HG02642 (cell line): ENCODE measurements around the gene TXNRD2.

Source experiments
- ATAC-seq: cut with Tn5 transposase; IDR thresholded peaks from one replicate; pipeline ENCODE4 v1.9.1; 2021; ENCODE audit warnings: mild to moderate bottlenecking; ENCODE audit not compliant: unreplicated experiment, poor library complexity

TXNRD2 gene

GRCh38 chr22:19853058-19853878 is 88.3 kb downstream of the TXNRD2 start:
- no peak for ATAC-seq

GRCh38 chr22:19852177-19852781 is 89.3 kb downstream of the TXNRD2 start:
- no peak for ATAC-seq

- ATAC-seq = no peak
These were observed 90.1 kb downstream of the TXNRD2 start for GRCh38 chr22:19851291-19852176.

GRCh38 chr22:19850763-19851109 is 90.9 kb downstream of the TXNRD2 start:
- no peak for ATAC-seq

GRCh38 chr22:19849835-19850762 is 91.5 kb downstream of the TXNRD2 start:
- no peak for ATAC-seq

GRCh38 chr22:19848298-19849224 is 93.1 kb downstream of the TXNRD2 start:
- no peak for ATAC-seq

- no peak for ATAC-seq
These were observed 94.3 kb downstream of the TXNRD2 start for GRCh38 chr22:19847345-19847632.

GRCh38 chr22:19846620-19847344 is 94.8 kb downstream of the TXNRD2 start:
- ATAC-seq = no peak

GRCh38 chr22:19845054-19845722 is 96.4 kb downstream of the TXNRD2 start:
- no peak for ATAC-seq

- ATAC-seq = no peak
These were observed 97.1 kb downstream of the TXNRD2 start for GRCh38 chr22:19844377-19845053.

GRCh38 chr22:19843857-19844376 is 97.7 kb downstream of the TXNRD2 start:
- ATAC-seq = no peak

GRCh38 chr22:19843107-19843856 is 98.3 kb downstream of the TXNRD2 start:
- no peak for ATAC-seq

- ATAC-seq = no peak
These were observed 99.1 kb downstream of the TXNRD2 start for GRCh38 chr22:19842393-19843106.

- ATAC-seq = no peak
These were observed 99.8 kb downstream of the TXNRD2 start for GRCh38 chr22:19841641-19842392.

GRCh38 chr22:19840955-19841640 is 100.5 kb downstream of the TXNRD2 start:
- ATAC-seq = no peak
